Gastroesophageal sphincter (tissue), 3 donors: ENCODE measurements around the gene ZNF778.

Source experiments
- CTCF ChIP-seq, 4 experiments: fragments of 200-600 bp in 2 of 4; fragments of 450-650 bp in 2 of 4; sonication (generic) in 1 of 4; IDR thresholded peaks; one replicate each; pipeline ENCODE4 v1.5.1; 2017 to 2019; ENCODE audit warnings: antibody characterized with exemption in 4 of 4, mild to moderate bottlenecking in 2 of 4, moderate library complexity in 2 of 4
- EP300 ChIP-seq: sonication (generic); formaldehyde crosslinking; IDR thresholded peaks from one replicate; pipeline ENCODE4 v1.6.1; 2017; ENCODE audit warnings: antibody characterized with exemption, mild to moderate bottlenecking
- POLR2AphosphoS5 ChIP-seq: sonication (generic); formaldehyde crosslinking; IDR thresholded peaks from one replicate; pipeline ENCODE4 v1.6.1; 2017; ENCODE audit warnings: antibody characterized with exemption

GRCh38 chr16:89191901-89192185 lies 25.7 kb upstream of the ZNF778 start:
- TF ChIP-seq CTCF (IDR thresholded peaks at IDR 0.05): no peak
- TF ChIP-seq POLR2AphosphoS5: no peak
- no peak for TF ChIP-seq EP300
